GF-D8 (cell line): ENCODE data around the gene CIPC.

Source experiments
- DNase-seq: peaks from one replicate; lab custom pipeline; 2025; lab: John Stamatoyannopoulos, UW

The CIPC gene, protein sequence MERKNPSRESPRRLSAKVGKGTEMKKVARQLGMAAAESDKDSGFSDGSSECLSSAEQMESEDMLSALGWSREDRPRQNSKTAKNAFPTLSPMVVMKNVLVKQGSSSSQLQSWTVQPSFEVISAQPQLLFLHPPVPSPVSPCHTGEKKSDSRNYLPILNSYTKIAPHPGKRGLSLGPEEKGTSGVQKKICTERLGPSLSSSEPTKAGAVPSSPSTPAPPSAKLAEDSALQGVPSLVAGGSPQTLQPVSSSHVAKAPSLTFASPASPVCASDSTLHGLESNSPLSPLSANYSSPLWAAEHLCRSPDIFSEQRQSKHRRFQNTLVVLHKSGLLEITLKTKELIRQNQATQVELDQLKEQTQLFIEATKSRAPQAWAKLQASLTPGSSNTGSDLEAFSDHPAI

DNA sequence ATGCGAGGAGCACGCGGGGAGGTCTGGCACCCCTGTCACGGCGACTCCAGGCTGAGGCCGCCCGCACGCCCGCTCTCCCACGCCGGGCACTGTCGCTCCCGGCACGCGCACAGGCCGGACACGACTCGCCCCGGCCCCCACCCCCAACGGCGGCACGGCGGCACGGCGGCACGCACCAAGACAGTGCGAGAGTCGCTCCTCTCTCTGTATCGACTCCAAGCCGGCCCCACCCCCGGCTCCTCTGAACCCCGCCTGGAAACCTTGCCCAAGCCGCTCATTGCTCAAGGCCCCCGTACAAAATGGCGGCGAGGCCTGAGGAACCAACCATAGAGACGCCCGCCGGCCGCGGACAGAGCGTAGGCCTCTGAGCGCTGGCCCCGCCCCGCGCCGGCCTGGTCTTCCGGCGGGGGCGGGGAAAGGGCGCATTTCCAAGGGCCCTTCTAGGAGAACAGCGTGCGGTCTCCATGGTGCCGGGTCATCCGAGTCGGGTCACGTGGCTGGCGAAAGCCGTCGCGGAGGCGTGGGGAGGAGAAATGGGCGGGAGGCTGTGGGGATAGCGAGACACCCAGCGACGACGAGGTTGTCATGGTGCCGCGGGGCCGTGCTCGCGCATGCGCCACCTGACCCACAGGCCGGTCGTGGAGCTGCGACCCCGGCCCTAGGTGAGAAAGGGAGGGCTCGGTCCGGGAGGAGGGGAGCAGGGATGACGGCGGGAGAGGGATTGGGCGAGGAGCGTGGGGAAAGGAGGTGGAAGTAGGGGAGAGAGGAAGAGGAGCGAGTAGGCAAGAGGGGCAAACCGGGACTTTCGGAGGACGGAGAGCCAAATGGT is at the start of gene CIPC:
Gene CIPC (plus strand): TSS at position 559 of the 829 bp plus-strand sequence. CDS start 7,451 bp downstream, outside the sequence.
- DNase-seq, result peak; percentile 74

DNA sequence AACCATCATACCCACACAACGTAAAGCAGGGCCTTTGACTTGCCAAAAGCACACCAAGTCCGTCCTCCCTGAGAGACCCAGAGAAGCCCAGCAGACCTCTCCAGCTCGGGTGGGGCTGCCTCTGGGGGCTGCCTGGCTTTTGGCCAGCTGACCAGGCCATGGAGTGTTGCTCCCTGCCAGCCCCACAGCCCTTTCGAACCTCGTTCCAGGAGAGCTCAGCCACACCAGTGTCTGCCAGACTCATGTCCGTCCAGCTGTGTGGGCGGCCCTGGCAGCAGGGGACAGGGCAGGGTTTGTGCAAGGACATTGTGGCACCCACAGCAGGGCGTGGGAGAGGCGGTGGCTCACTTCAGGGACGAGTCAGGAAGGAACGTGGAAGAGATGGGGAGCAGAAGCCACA is 46.9 kb upstream of the CIPC start:
- DNase-seq, result no peak

DNA sequence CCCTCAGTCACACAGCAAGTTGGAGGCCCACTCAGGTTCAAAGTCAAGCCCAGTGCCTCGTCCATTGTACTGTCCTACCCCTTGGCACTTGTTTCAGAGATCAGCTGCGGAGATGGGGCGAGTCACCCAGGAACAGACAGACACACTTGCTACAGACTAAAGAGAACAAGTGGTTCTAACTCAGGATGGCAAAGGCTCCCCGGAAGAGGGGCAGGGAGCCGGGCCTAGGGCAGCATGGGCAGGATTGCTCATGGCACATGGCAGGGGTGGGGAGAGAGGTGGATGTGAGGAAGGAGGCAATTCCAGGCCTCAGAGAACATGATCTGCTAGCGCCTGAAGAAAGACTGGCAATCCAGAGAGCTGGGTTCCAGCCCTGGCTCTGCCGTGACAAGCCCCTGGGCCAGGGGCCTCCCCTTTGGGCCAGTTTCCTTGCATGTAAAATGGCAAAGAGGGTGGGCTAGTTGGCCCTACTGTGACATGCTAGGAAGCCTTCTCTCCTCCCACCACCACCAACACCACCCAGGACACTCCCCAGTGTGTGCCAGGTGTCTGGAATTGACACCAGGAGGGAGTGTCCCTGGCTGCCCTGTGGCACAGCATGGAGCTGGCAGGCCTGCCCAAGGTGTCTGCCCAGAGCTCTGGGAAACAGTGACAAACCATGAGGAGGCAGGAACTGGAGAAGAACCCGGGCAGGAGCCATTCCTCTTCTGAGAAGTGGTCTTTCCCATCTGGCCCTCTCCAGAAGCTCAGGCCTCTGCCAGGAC is 45.6 kb upstream of the CIPC start:
- DNase-seq, result no peak

DNA sequence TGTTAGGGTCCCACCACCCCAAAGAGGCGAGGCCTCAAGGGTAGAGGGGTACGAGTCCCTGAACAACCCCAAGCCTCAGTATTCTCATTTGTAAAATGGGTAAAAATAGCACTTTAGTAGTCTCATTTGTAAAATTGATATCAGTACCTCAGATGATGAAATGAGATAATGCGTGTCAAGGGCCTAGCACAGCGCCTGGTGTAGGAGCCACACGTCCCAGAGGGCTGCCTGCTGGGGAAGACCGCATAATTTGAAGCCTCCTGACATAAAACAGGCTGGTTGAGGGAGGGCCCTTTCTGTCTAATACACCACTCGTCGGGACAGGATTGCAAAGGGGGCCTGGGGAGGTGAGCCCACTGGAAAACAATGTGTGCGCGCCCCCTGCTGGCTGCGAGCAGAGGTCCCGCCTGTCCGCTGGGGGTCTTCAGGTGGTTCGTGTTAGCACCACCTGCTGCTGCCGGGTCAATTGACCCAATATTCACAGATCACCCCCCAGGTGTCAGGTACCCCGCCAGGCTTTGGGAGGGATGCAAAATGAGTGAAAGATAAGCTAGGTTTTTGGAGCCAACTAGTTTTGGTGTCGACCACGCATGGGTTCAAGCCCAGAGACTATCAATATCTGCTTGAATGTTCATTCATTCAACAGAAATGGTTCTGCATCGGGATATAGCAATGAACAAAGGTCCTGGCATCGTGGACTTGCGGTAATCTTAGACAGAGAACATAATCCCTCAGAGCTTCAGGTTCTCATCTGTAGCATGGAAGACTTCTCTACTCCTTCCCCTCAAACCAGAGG is 44.8 kb upstream of the CIPC start:
- no peak for DNase-seq

DNA sequence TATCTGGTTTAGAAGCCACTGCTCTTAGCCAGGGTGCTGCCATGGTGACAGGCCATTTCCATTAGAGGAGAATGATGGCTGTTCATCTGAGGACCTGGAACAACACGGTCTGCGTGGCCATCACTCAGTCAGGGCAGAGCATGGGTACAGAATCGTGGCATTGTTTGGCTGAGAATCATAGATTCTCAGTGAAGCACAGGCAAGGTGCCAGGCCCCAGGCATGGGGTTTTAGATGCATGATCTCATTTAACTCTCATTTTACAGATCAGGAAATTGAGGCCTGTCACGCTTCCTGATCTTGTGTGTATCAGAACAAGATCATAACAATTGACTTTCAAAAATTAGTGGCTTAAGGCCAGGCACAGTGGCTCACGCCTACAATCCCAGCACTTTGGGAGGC is 42.8 kb upstream of the CIPC start:
- DNase-seq, result no peak

DNA sequence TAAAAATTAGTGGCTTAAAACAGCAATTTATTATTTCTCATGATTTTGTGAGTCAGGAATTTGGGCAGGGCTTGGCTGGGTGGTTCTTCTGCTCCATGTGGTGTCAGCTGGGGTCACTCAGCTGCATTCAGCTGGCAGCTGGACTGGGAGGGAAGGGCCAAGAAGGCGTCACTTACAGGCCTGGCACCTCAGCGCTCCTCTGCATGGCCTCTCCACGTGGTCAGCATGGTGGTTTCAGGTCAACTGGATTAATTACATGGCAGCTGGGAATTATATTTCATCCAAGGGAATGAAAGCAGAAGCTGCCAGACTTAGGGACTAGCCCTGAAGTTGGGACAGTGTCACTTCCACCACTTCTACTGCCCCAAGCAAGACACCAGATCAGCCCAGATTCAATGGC is 42.1 kb upstream of the CIPC start:
- no peak for DNase-seq

DNA sequence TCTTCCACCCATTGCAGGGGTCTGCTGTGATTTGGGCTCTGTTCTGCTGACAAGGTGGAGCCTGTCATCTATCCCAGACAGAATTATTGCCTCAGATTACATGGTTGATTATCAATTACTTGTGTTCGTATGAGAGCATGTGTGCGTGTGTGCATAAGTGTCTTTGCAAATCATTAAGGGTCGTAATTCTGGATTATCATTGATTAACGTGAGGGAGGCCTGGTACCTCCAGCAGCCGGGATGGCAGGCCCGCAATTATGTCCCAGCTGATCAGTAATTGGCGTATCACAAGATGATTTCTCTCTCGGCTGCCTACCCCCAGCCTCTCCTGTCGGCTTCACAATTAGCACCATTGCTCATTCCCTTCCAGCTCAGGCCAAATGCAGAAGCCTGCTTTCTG is 39.9 kb upstream of the CIPC start:
- DNase-seq, result no peak

DNA sequence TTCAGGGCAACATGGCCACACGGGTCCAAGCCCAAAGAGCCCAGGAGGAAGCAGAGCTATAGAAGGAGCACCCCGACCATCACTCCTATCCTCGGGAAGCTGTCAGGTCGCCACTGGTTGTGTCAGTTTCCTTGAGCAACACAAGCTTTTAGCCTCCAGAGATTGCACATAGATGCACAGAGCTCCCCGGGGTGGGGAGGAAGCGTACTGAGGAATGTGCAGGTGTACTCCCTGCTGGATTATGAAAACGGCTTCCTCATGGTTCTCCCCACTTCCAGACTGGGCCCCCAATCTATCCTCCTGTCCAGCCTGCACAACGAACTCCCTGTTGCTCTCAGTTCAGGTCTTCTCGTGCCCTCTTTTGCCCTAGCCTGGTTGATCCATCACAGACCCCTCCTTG is 39.3 kb upstream of the CIPC start:
- no peak for DNase-seq

DNA sequence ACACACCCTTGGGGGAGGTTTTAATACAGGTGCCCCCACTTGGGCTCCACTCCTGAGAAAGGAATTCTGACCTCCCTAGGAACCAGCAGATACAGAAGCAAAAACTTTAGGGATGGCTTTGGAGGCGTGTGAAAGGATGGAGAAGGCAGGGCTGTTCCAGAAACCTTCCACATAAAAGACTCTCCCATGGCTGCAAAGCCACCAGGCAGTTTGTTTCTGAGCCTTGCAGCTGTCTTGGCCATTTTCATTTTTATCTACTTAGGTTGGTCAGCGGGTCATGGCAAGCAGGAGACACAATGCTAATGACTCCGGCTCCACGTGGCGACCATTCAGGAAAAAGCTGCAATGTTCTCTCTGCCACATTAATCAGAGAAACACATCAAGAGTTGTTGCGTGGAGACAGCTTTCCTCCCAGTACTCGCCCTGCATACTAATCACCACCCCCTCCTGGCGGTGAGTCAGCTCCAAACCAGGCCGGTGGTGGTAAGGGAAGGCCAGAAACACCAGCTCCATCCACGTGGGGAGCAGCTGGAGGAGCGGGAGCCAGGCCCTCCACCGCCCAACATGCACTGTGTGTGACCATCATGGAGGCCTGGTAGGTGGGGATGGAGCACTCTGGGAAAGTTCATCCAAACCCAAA is 38.7 kb upstream of the CIPC start:
- DNase-seq, result no peak

DNA sequence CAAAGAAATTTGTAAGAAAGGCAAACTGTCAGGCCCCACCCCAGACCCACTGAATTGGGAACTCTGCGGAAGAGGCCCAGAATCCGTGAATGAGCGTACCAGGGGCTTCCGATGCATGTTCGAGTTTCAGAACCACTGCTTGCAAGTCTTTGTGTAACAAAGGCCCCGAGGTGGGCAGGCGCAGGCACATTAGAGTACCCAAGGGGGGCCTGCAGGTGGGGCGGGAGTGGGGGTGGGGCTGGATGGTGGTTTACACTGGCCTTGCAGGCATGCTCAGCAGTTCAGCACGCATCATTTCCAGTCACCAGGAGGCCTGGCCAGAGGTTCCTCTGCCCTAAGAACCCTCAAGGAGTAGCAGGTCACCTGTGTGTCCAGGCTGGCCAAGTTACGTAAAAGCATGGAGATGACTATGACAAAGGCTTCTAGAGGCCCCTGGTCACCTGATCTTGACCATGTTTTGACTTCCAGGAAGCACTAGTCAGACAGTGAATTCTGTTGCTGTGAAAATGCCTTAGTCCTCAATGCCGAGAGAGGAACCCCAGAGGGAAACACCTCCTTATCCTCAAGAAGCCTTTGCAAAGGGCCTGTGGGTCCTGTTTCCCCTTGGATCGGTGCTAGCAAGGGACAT is 36.3 kb upstream of the CIPC start:
- DNase-seq, result no peak

DNA sequence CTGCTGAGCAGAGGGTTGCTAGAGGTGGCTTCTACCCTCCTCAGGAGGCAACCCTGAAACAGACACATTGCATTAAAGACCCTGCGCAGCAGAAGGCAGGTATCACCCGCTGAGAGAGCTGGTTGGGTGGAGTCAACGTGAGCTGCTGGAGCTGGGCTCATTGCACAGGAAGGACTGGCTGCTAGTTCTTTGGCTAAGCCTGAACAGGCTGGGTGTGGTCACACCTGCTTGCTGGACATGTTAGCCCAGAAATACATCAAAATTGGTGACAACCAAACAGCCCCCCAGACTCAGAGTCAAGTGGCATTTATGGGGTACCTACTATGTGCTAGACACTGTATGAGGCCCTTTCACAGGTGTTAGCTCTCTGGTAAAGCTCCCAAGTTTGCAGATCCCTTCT is 35.8 kb upstream of the CIPC start:
- no peak for DNase-seq

DNA sequence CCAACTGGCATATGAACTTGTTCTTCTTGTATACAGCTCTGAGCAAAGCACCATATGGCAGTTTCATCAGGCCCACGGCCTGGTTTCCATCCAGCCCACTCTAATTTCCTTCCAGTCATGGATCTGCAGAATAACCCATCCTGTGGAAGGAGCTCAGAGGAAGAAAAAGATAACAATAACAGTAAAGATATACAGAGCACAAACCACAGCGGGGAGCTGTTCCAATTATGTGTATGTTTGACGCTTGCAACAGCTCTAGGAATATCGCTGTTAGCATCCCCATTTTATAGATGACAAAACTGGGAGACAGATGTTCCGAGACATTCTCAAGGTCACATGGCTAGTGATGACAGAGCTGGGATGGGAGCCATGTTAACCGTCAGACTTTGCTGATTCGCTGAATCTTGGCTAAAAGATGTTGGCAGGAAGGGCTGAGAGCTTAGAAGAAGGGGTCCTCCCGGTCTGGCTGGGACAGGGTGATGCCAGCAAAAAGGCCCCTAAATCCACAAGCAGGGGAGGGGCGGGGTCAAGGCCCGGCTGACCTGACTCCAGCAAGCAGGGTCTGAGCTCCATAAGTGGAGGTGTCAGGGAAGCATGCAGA is 34.4 kb upstream of the CIPC start:
- DNase-seq, result no peak

DNA sequence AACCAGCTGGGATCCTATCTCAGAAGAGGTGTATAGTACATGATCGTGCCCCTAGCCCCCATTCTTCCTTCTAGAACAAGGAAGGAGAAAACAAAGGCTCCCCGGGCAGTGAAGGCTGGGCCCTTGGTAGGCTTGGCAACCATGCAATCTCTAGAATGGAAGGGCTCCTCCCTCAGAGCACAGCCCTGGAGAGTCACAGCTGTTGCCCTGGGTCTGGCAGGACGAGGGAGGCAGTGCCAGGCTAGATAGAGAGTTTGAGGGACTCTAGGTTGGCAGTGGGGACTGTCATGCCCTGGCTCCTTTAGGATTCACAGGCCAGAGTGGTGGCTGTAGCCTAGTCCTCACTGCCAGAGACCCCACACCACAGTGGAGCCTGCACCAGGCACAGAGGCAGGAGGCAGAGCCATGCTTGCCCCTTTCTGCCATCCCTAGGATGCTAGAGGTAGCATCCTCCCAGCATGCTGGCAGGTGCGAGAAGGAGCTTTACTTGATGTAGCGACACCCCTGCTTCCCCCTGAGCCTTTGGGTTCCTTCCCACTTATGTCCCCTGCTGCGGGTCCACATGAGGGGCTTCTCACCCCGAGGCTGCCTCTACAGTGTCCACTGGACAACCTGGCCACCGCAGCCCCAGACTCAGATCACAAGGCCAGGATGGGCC is 33.4 kb upstream of the CIPC start:
- no peak for DNase-seq

DNA sequence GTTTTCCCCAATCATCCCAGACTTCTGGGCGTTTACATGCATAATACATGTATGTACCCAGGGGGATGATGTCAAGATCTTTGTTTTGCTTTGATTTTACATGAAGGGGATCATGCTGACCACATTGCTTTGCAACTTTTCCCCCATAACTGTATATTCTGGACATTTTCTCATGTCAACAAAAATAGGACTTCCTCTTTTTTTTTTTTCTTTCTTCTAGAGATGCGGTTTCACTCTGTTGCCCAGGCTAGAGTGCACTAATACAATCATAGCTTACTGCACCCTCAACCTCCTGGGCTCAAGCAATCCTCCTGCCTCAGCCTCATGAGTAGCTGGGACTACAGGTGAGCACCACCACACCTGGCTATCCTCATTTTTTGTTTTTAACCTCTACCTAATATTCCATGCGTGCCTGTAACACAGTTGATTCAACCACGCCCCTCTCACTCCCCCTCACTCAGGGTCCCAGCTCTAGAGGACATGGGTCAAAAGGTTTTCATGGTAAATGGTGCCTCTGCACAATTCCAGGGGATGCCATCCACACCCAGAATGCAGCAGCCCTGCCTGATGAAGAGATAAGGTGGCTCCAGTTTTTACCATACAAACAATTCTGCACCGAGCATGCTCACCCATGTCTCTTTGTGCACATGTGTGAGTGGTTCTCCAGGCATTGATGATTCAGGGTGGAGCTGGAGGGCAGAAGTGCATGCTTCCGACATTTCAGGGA is 32.0 kb upstream of the CIPC start:
- no peak for DNase-seq

DNA sequence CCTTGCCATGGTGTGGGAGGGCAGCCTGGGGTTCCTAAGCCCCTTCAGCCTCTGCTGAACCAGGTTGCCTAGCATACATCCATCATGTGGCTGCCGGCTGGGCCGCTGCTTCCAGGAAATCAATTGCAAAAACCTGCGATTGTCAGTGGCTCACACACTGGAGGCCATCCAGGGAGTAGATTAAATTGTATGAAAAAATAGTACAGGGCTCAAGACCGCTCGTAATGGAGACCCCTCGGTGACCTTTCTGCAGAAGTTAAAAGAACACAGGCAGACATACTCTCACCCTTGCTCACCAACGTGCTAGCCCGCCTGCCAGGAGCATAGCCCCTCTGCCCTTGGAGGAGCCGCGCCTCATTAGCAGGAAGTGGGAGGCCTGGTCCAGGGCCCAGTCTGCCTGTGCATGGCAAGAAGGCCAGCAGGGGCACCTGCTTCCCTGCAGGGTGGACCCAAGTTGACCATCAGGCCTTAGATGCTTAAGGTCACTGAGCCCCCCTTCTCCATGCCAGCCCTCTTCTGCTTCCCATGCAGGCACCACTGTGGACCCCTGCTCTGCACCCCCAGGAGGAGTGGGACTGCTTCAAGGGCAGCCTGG is 31.4 kb upstream of the CIPC start:
- DNase-seq, result no peak

DNA sequence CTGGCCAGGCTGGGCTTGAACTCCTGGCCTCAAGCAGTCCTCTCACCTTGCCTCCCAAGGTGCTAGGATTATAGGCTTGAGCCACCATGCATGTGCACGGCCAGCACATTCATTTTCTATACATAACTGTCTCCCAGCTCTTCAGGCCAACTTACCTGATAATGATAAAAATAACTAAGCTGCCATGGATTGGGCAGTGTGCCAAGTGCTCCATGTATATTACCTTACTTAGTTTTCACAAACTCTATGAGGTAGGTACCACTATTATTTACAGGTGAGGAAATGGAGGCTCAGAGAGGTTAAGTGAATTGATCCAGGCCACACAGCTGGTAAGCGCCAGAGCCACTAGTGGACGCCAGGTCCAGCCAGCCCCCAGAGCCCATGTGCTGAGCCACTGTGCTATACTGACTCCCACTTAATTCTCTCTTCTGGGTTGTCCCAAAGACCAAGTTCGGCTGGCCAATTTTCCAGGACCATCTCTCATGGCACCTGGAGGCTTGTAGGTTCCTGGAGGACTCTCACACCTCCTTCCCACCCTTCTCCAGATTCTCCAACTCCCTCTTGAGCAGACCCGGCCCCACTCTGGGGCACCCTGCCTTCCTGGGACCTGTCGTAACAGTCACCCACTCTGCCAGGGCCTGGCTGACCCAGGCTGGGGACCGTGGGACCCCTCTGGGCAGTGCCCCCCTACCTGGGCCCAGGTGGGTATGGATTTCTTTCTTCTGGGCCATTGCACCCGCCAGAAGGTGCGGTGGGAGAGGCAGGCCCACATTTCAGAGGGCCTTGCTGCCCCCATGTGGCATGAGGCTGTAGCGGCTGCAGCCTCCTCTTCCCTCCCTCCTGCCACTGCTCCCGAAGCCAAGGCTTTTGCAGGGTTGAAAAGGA is 30.2 kb upstream of the CIPC start:
- no peak for DNase-seq

DNA sequence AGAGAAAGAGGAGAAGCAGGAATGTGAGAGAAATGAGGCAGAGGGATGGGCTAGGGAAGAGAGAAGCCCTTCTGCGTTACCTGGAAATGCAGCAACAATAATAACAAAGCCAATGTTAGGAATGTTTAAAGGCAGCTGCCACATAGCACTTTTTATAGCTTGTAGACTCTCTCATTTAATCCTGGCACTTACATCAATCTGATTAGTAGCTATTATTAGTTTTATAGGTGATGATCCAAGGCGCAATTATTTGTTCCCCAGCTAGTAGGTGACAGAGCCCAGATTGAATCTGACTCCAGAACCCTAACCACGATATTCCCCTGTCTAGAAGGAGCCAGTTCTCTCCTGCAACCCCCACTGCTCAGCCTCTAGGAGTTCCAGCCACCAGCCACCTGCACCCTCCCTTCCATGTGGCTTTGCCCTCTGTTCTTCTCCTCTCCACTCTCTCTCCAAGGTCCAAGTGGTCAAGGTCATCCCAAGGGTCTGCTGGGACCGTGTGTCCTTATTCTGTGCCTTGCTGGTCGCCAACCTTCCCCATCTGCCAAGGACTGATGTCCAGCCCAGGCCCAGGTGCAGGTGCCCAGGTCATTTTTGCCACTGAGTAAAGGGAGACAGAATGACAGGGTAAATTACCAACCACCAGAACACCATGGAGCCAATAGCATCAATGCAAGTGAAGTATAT is 29.4 kb upstream of the CIPC start:
- no peak for DNase-seq
